HL-60 (cell line): Measurements from ENCODE around the gene PPP2R5D.

Experiments used
- POLR2AphosphoS5 ChIP-seq: IDR thresholded peaks from 2 replicates; pipeline ENCODE4 v1.6.1; 2012; ENCODE audit warnings: low read depth
- TF ChIP-seq, protein P1 (sequence below): IDR thresholded peaks from one replicate; pipeline ENCODE4 v1.5.1; 2011; ENCODE audit warnings: low read length, control low read depth, inconsistent platforms; ENCODE audit not compliant: insufficient read depth
- TF ChIP-seq, protein P2 (sequence below): IDR thresholded peaks from 2 replicates; pipeline ENCODE4 v1.6.1; 2012; ENCODE audit warnings: low read depth; ENCODE audit not compliant: insufficient replicate concordance

DNA sequence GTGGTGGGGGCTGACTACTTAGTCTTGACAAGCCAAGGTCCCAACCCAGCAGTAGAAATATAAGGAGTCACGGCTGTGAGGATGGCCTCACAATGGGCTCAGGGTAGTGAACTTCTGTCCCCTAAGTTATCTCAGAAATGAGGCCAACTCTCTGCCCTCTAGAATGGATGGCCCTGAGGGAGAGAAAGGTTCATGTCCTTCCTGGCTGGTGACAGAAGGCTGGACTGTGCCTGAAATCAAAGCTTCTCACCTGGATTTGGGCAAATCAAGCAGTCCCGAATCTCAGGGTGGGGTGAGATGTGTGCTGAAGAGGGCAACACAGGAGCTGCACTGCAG, 49.8 kb downstream of the PPP2R5D start:
- TF ChIP-seq, protein P1, sequence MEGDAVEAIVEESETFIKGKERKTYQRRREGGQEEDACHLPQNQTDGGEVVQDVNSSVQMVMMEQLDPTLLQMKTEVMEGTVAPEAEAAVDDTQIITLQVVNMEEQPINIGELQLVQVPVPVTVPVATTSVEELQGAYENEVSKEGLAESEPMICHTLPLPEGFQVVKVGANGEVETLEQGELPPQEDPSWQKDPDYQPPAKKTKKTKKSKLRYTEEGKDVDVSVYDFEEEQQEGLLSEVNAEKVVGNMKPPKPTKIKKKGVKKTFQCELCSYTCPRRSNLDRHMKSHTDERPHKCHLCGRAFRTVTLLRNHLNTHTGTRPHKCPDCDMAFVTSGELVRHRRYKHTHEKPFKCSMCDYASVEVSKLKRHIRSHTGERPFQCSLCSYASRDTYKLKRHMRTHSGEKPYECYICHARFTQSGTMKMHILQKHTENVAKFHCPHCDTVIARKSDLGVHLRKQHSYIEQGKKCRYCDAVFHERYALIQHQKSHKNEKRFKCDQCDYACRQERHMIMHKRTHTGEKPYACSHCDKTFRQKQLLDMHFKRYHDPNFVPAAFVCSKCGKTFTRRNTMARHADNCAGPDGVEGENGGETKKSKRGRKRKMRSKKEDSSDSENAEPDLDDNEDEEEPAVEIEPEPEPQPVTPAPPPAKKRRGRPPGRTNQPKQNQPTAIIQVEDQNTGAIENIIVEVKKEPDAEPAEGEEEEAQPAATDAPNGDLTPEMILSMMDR, result no peak
- TF ChIP-seq, protein P2, sequence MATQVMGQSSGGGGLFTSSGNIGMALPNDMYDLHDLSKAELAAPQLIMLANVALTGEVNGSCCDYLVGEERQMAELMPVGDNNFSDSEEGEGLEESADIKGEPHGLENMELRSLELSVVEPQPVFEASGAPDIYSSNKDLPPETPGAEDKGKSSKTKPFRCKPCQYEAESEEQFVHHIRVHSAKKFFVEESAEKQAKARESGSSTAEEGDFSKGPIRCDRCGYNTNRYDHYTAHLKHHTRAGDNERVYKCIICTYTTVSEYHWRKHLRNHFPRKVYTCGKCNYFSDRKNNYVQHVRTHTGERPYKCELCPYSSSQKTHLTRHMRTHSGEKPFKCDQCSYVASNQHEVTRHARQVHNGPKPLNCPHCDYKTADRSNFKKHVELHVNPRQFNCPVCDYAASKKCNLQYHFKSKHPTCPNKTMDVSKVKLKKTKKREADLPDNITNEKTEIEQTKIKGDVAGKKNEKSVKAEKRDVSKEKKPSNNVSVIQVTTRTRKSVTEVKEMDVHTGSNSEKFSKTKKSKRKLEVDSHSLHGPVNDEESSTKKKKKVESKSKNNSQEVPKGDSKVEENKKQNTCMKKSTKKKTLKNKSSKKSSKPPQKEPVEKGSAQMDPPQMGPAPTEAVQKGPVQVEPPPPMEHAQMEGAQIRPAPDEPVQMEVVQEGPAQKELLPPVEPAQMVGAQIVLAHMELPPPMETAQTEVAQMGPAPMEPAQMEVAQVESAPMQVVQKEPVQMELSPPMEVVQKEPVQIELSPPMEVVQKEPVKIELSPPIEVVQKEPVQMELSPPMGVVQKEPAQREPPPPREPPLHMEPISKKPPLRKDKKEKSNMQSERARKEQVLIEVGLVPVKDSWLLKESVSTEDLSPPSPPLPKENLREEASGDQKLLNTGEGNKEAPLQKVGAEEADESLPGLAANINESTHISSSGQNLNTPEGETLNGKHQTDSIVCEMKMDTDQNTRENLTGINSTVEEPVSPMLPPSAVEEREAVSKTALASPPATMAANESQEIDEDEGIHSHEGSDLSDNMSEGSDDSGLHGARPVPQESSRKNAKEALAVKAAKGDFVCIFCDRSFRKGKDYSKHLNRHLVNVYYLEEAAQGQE, result no peak
- TF ChIP-seq POLR2AphosphoS5, result no peak
